ENCODE measurements around the gene PYHIN1.

Gene PYHIN1

GRCh38 chr1:158983235-158983634, 51.9 kb downstream of the PYHIN1 start:
- no peak overlapping the region for H3K4me3 ChIP-seq (ENCODE audit: low read depth, low read length, poor library complexity, severe bottlenecking)
- H3K4me2 ChIP-seq (ENCODE audit: low read length), result no peak overlapping the region
- H3K4me1 ChIP-seq (ENCODE audit: insufficient read depth, low read length, severe bottlenecking), result no peaks in the 10 kb centered on the region
- no peaks in the 10 kb centered on the region for H3K9me3 ChIP-seq (ENCODE audit: low read length)
- no peak overlapping the region for H3K9ac ChIP-seq (ENCODE audit: low read length)
- no peaks in the 10 kb centered on the region for H3K36me3 ChIP-seq (ENCODE audit: insufficient read depth, low read length)
- no peaks in the 10 kb centered on the region for H3K27me3 ChIP-seq (ENCODE audit: insufficient read depth, low read length)
- H3K9me2 ChIP-seq (ENCODE audit: low read depth, low read length), result no peaks in the 10 kb centered on the region
- no peak for TF ChIP-seq CTCF (IDR thresholded peaks at IDR 0.05; ENCODE audit: low read length)
- TF ChIP-seq EZH2 (IDR thresholded peaks at IDR 0.05; ENCODE audit: borderline replicate concordance, low read length), result no peak
- no peaks in the 10 kb centered on the region for H3F3A ChIP-seq (ENCODE audit: insufficient read depth, low read length)
- H2AFZ ChIP-seq (ENCODE audit: low read length), result no peak overlapping the region
- no peaks in the 10 kb centered on the region for H3K79me2 ChIP-seq (ENCODE audit: insufficient read depth, low read length)
- no peak overlapping the region for H3K27ac ChIP-seq (ENCODE audit: low read depth, low read length, poor library complexity, severe bottlenecking)
- no peaks in the 10 kb centered on the region for H4K20me1 ChIP-seq (ENCODE audit: insufficient read depth, low read length)

- Histone ChIP-seq H3K9me3 (ENCODE audit: low read length) (no peaks in the 10 kb centered on the region), H3K4me1 (ENCODE audit: insufficient read depth, low read length, severe bottlenecking) (no peaks in the 10 kb centered on the region), H3F3A (ENCODE audit: insufficient read depth, low read length) (no peaks in the 10 kb centered on the region), H3K79me2 (ENCODE audit: insufficient read depth, low read length) (no peaks in the 10 kb centered on the region), H3K36me3 (ENCODE audit: insufficient read depth, low read length) (no peaks in the 10 kb centered on the region), H3K4me3 (ENCODE audit: low read depth, low read length, poor library complexity, severe bottlenecking) (no peak overlapping the region), H4K20me1 (ENCODE audit: insufficient read depth, low read length) (no peaks in the 10 kb centered on the region), H3K9me2 (ENCODE audit: low read depth, low read length) (no peaks in the 10 kb centered on the region), H2AFZ (ENCODE audit: low read length) (no peak overlapping the region), H3K27me3 (ENCODE audit: insufficient read depth, low read length) (no peaks in the 10 kb centered on the region), H3K4me2 (ENCODE audit: low read length) (no peak overlapping the region), H3K27ac (ENCODE audit: low read depth, low read length, poor library complexity, severe bottlenecking) (no peak overlapping the region), H3K9ac (ENCODE audit: low read length) (no peak overlapping the region)
- no peak for TF ChIP-seq CTCF (IDR thresholded peaks at IDR 0.05; ENCODE audit: low read length)
- no peak for TF ChIP-seq EZH2 (IDR thresholded peaks at IDR 0.05; ENCODE audit: borderline replicate concordance, low read length)
Measured at GRCh38 chr1:158984386-158984785, 53.0 kb downstream of the PYHIN1 start.

GRCh38 chr1:158989424-158989823, 58.1 kb downstream of the PYHIN1 start:
- no peak overlapping the region for H3K9ac ChIP-seq (ENCODE audit: low read length)
- no peaks in the 10 kb centered on the region for H3K27me3 ChIP-seq (ENCODE audit: insufficient read depth, low read length)
- no peak overlapping the region for H3K27ac ChIP-seq (ENCODE audit: low read depth, low read length, poor library complexity, severe bottlenecking)
- H3K9me2 ChIP-seq (ENCODE audit: low read depth, low read length), result no peaks in the 10 kb centered on the region
- TF ChIP-seq CTCF (IDR thresholded peaks at IDR 0.05; ENCODE audit: low read length) (no peak), EZH2 (IDR thresholded peaks at IDR 0.05; ENCODE audit: borderline replicate concordance, low read length) (no peak)
- H3K79me2 ChIP-seq (ENCODE audit: insufficient read depth, low read length), result no peaks in the 10 kb centered on the region
- no peak overlapping the region for H3K4me3 ChIP-seq (ENCODE audit: low read depth, low read length, poor library complexity, severe bottlenecking)
- no peaks in the 10 kb centered on the region for H3K9me3 ChIP-seq (ENCODE audit: low read length)
- H3F3A ChIP-seq (ENCODE audit: insufficient read depth, low read length), result no peaks in the 10 kb centered on the region
- no peaks in the 10 kb centered on the region for H3K36me3 ChIP-seq (ENCODE audit: insufficient read depth, low read length)
- no peak overlapping the region for H2AFZ ChIP-seq (ENCODE audit: low read length)
- H3K4me1 ChIP-seq (ENCODE audit: insufficient read depth, low read length, severe bottlenecking), result no peaks in the 10 kb centered on the region
- H4K20me1 ChIP-seq (ENCODE audit: insufficient read depth, low read length), result no peaks in the 10 kb centered on the region
- H3K4me2 ChIP-seq (ENCODE audit: low read length), result no peak overlapping the region

Data from OCI-LY1 (cell line).